Measurements from ENCODE around the gene PPFIA2.

PPFIA2 gene

GRCh38 chr12:81417056-81417455 lies 342.1 kb downstream of the PPFIA2 start:
- DNase-seq, result no peak

GRCh38 chr12:81416571-81416970 lies 342.6 kb downstream of the PPFIA2 start:
- no peak for DNase-seq

GRCh38 chr12:81414441-81414840 lies 344.7 kb downstream of the PPFIA2 start:
- no peak for DNase-seq

GRCh38 chr12:81412940-81413339 lies 346.2 kb downstream of the PPFIA2 start:
- DNase-seq, result no peak

- no peak for DNase-seq
Measured at GRCh38 chr12:81403348-81403747, 355.8 kb downstream of the PPFIA2 start.

GRCh38 chr12:81401241-81401640 lies 357.9 kb downstream of the PPFIA2 start:
- DNase-seq, result no peak

GRCh38 chr12:81400024-81400423 lies 359.1 kb downstream of the PPFIA2 start:
- no peak for DNase-seq

- DNase-seq, result no peak
Measured at GRCh38 chr12:81395431-81395830, 363.7 kb downstream of the PPFIA2 start.

- DNase-seq, result no peak
Measured at GRCh38 chr12:81389550-81390099, 369.5 kb downstream of the PPFIA2 start.

- DNase-seq, result no peak
Measured at GRCh38 chr12:81386101-81386500, 373.0 kb downstream of the PPFIA2 start.

GRCh38 chr12:81381951-81382350 lies 377.2 kb downstream of the PPFIA2 start:
- no peak for DNase-seq

- DNase-seq, result no peak
Measured at GRCh38 chr12:81378601-81379285, 380.4 kb downstream of the PPFIA2 start.

- DNase-seq, result no peak
Measured at GRCh38 chr12:81377771-81378170, 381.4 kb downstream of the PPFIA2 start.

GRCh38 chr12:81375969-81376368 lies 383.2 kb downstream of the PPFIA2 start:
- DNase-seq, result no peak

- DNase-seq, result no peak
Measured at GRCh38 chr12:81370456-81370855, 388.7 kb downstream of the PPFIA2 start.

- no peak for DNase-seq
Measured at GRCh38 chr12:81369175-81369574, 390.0 kb downstream of the PPFIA2 start.

GRCh38 chr12:81365284-81365683 lies 393.9 kb downstream of the PPFIA2 start:
- no peak for DNase-seq

- no peak for DNase-seq
Measured at GRCh38 chr12:81360916-81361315, 398.2 kb downstream of the PPFIA2 start.

GRCh38 chr12:81359736-81360135 lies 399.4 kb downstream of the PPFIA2 start:
- DNase-seq, result no peak

- no peak for DNase-seq
Measured at GRCh38 chr12:81354327-81354932, 404.7 kb downstream of the PPFIA2 start.

- DNase-seq, result no peak
Measured at GRCh38 chr12:81350309-81350708, 408.8 kb downstream of the PPFIA2 start.

GRCh38 chr12:81347404-81347803 lies 411.7 kb downstream of the PPFIA2 start:
- DNase-seq, result no peak

GRCh38 chr12:81340910-81341309 lies 418.2 kb downstream of the PPFIA2 start:
- DNase-seq, result no peak

- no peak for DNase-seq
Measured at GRCh38 chr12:81339071-81339470, 420.1 kb downstream of the PPFIA2 start.

GRCh38 chr12:81337886-81338285 lies 421.3 kb downstream of the PPFIA2 start:
- no peak for DNase-seq
